H9 (cell line): ENCODE data around the gene SLMAP. TPM values are rescaled to one million over a fixed set of nuclear protein-coding genes. Genes with fewer than 3 reads are reported as not detected.

Source experiments
- DNase-seq: peaks from one replicate; pipeline ENCODE4 v3.0.0-alpha.2; 2017
- H2AFZ ChIP-seq: one replicate; pipeline ENCODE4 v1.6.1; 2013; ENCODE audit warnings: mild to moderate bottlenecking, low read length, control low read depth, moderate library complexity
- H2AK5ac ChIP-seq: 2 replicates; pipeline ENCODE4 v1.6.1; 2013; ENCODE audit warnings: low read length, control low read depth, mixed read lengths; ENCODE audit not compliant: insufficient read length
- H2BK120ac ChIP-seq: one replicate; pipeline ENCODE4 v1.6.1; 2013; ENCODE audit warnings: low read depth, mild to moderate bottlenecking, low read length, control low read depth, inconsistent platforms; ENCODE audit not compliant: poor library complexity, severe bottlenecking
- H2BK12ac ChIP-seq: 2 replicates; pipeline ENCODE4 v1.6.1; 2013; ENCODE audit warnings: low read length, control low read depth, mixed read lengths, low read depth; ENCODE audit not compliant: insufficient read length
- H2BK15ac ChIP-seq: 2 replicates; pipeline ENCODE4 v1.6.1; 2013; ENCODE audit warnings: low read depth, low read length, control low read depth
- H2BK20ac ChIP-seq: one replicate; pipeline ENCODE4 v1.6.1; 2013; ENCODE audit warnings: low read depth, mild to moderate bottlenecking, low read length, control low read depth, inconsistent platforms; ENCODE audit not compliant: poor library complexity, severe bottlenecking
- H2BK5ac ChIP-seq: 2 replicates; pipeline ENCODE4 v1.6.1; 2013; ENCODE audit warnings: low read length, control low read depth, mixed read lengths; ENCODE audit not compliant: insufficient read length
- H3K14ac ChIP-seq: 2 replicates; pipeline ENCODE4 v1.6.1; 2013; ENCODE audit warnings: low read length, control low read depth; ENCODE audit not compliant: insufficient read depth
- H3K18ac ChIP-seq: 2 replicates; pipeline ENCODE4 v1.6.1; 2013; ENCODE audit warnings: low read depth, mild to moderate bottlenecking, mixed read lengths, low read length, control low read depth; ENCODE audit not compliant: insufficient read length
- H3K23ac ChIP-seq: 2 replicates; pipeline ENCODE4 v1.6.1; 2013; ENCODE audit warnings: low read length, control low read depth, mixed read lengths, low read depth; ENCODE audit not compliant: insufficient read length
- H3K23me2 ChIP-seq: 2 replicates; pipeline ENCODE4 v1.6.1; 2013; ENCODE audit warnings: low read depth, mild to moderate bottlenecking, mixed read lengths, low read length, control low read depth; ENCODE audit not compliant: insufficient read length, poor library complexity, severe bottlenecking
- H3K27ac ChIP-seq: 2 replicates; pipeline ENCODE4 v1.5.1; 2013; ENCODE audit warnings: low read length, control low read depth, mixed read lengths, low read depth; ENCODE audit not compliant: insufficient read length
- H3K27me3 ChIP-seq: 2 replicates; pipeline ENCODE4 v1.6.1; 2013; ENCODE audit warnings: low read length, control low read depth, inconsistent platforms; ENCODE audit not compliant: insufficient read depth
- H3K4ac ChIP-seq: 2 replicates; pipeline ENCODE4 v1.6.1; 2013; ENCODE audit warnings: low read depth, mild to moderate bottlenecking, control low read depth, inconsistent platforms, low read length, moderate library complexity
- H3K4me1 ChIP-seq: 2 replicates; pipeline ENCODE4 v1.6.1; 2013; ENCODE audit warnings: low read length, control low read depth, inconsistent platforms; ENCODE audit not compliant: insufficient read depth
- H3K4me2 ChIP-seq: 2 replicates; pipeline ENCODE4 v1.6.1; 2013; ENCODE audit warnings: low read length, control low read depth, mixed read lengths; ENCODE audit not compliant: insufficient read length, insufficient read depth
- H3K56ac ChIP-seq: 2 replicates; pipeline ENCODE4 v1.6.1; 2013; ENCODE audit warnings: low read depth, mild to moderate bottlenecking, mixed read lengths, low read length, control low read depth; ENCODE audit not compliant: insufficient read length
- H3K79me1 ChIP-seq: 2 replicates; pipeline ENCODE4 v1.6.1; 2013; ENCODE audit warnings: low read depth, mild to moderate bottlenecking, moderate library complexity, low read length, control low read depth, inconsistent platforms; ENCODE audit not compliant: insufficient read depth, poor library complexity, severe bottlenecking
- H3K79me2 ChIP-seq: 2 replicates; pipeline ENCODE4 v1.6.1; 2013; ENCODE audit warnings: low read length, control low read depth, inconsistent platforms; ENCODE audit not compliant: insufficient read depth
- H3K9ac ChIP-seq: 2 replicates; pipeline ENCODE4 v1.6.1; 2013; ENCODE audit warnings: low read length, control low read depth, mixed read lengths; ENCODE audit not compliant: insufficient read length; ENCODE audit errors: extremely low read depth
- H3K9me3 ChIP-seq: one replicate; pipeline ENCODE4 v1.6.1; 2013; ENCODE audit warnings: low read depth, low read length, inconsistent platforms; ENCODE audit not compliant: control insufficient read depth
- H3T11ph ChIP-seq: one replicate; pipeline ENCODE4 v1.6.1; 2013; ENCODE audit warnings: mild to moderate bottlenecking, low read length, control low read depth, inconsistent platforms
- H4K20me1 ChIP-seq: one replicate; pipeline ENCODE4 v1.6.1; 2013; ENCODE audit not compliant: control insufficient read depth, insufficient read length, insufficient read depth
- H4K5ac ChIP-seq: 2 replicates; pipeline ENCODE4 v1.6.1; 2013; ENCODE audit warnings: low read depth, mild to moderate bottlenecking, mixed read lengths, low read length, control low read depth; ENCODE audit not compliant: insufficient read length
- H4K8ac ChIP-seq: replicated peaks from 2 replicates; pipeline ENCODE4 v1.6.1; 2013; ENCODE audit warnings: low read length, control low read depth, mixed read lengths, low read depth; ENCODE audit not compliant: insufficient read length
- H4K91ac ChIP-seq: 2 replicates; pipeline ENCODE4 v1.6.1; 2013; ENCODE audit warnings: low read depth, mild to moderate bottlenecking, moderate library complexity, mixed read lengths, low read length, control low read depth; ENCODE audit not compliant: insufficient read length
- H3K27ac Mint-ChIP-seq, 3 experiments: 2 replicates in 2 of 3; 3 replicates in 1 of 3; pipeline ENCODE4 v1.8.0; 2020 to 2021; ENCODE audit warnings: mixed read lengths in 3 of 3, mild to moderate bottlenecking in 1 of 3, moderate library complexity in 1 of 3
- H3K27me3 Mint-ChIP-seq: 2 replicates; pipeline ENCODE4 v1.8.0; 2021; ENCODE audit warnings: low read depth, mild to moderate bottlenecking, moderate library complexity, mixed read lengths
- H3K36me3 Mint-ChIP-seq, 3 experiments: 2 replicates in 2 of 3; 3 replicates in 1 of 3; pipeline ENCODE4 v1.8.0; 2020 to 2021; ENCODE audit warnings: low read depth in 3 of 3, mixed read lengths in 3 of 3; ENCODE audit not compliant: insufficient read depth in 1 of 3
- H3K4me1 Mint-ChIP-seq, 2 experiments: 2 replicates each; pipeline ENCODE4 v1.8.0; 2020; ENCODE audit warnings: mixed read lengths in 2 of 2
- H3K4me3 Mint-ChIP-seq, 2 experiments: 2 replicates in 1 of 2; 3 replicates in 1 of 2; pipeline ENCODE4 v1.8.0; 2020 to 2021; ENCODE audit warnings: mild to moderate bottlenecking in 2 of 2, mixed read lengths in 2 of 2, moderate library complexity in 1 of 2
- H3K9me3 Mint-ChIP-seq, 2 experiments: 2 replicates in 1 of 2; 3 replicates in 1 of 2; pipeline ENCODE4 v1.8.0; 2020; ENCODE audit warnings: mild to moderate bottlenecking in 2 of 2, mixed read lengths in 2 of 2, moderate library complexity in 1 of 2
- CTCF ChIP-seq: fragments of 200-600 bp; sonication (generic); conservative IDR thresholded peaks from 3 replicates; pipeline ENCODE4 v1.8.0; 2021; ENCODE audit warnings: antibody characterized with exemption, mild to moderate bottlenecking
- WGBS: extraction: QIAGEN DNeasy Blood & Tissue Kit; methylation state at CpG from one replicate; pipeline ENCODE4 v1.1.7; 2013; ENCODE audit warnings: missing lambda C conversion rate, low lambda C conversion rate, mixed read lengths; ENCODE audit not compliant: insufficient read length; ENCODE audit errors: extremely low coverage; 5-methylcytosine and 5-hydroxymethylcytosine counted together
- total RNA-seq: library from RNA; stranded (reverse); gene quantifications from 2 replicates; pipeline ENCODE4 v1.2.1, GENCODE V29; 2021

The SLMAP gene
- total RNA-seq, 1 experiment from 2014 or later, result 65.1 TPM

- H3K27me3 Mint-ChIP-seq, result no peaks in the 10 kb centered on the region
- no peak overlapping the region for H2BK15ac ChIP-seq
- no peak overlapping the region for H2BK20ac ChIP-seq
- H3K36me3 Mint-ChIP-seq, result peaks cover 3 to 21% (median 15%) of the 10 kb centered on the region in 3 experiments
- no peak overlapping the region for H4K91ac ChIP-seq
- no peaks in the 10 kb centered on the region for H3K79me2 ChIP-seq
- no peaks in the 10 kb centered on the region for H3K9me3 ChIP-seq
- no peak overlapping the region for H2BK12ac ChIP-seq
- H3K4me1 Mint-ChIP-seq, result 0 out of 4 replicates have a peak, but pooled peaks cover 0 to 2% of the 10 kb centered on the region in 2 experiments
- H3K14ac ChIP-seq, result no peak overlapping the region
- no peak overlapping the region for H4K5ac ChIP-seq
- DNase-seq, result no peak
- no peak overlapping the region for H3K4me2 ChIP-seq
- WGBS, result 100% methylated on average over 1 of the region's 3 CpGs
- H3T11ph ChIP-seq, result no peak overlapping the region
- H3K18ac ChIP-seq, result no peak overlapping the region
- H3K23me2 ChIP-seq, result no peaks in the 10 kb centered on the region
- no peak overlapping the region for H3K4ac ChIP-seq
- H2BK5ac ChIP-seq, result no peak overlapping the region
- no peak overlapping the region for H4K8ac ChIP-seq
- no peak overlapping the region for H2AK5ac ChIP-seq
- H3K9me3 Mint-ChIP-seq, result no peaks in the 10 kb centered on the region
- no peak for TF ChIP-seq CTCF
- no peak overlapping the region for H2AFZ ChIP-seq
- no peaks in the 10 kb centered on the region for H4K20me1 ChIP-seq
- no peak overlapping the region for H3K27ac Mint-ChIP-seq
- no peak overlapping the region for H3K9ac ChIP-seq
- no peak overlapping the region for H3K23ac ChIP-seq
- no peaks in the 10 kb centered on the region for H3K27me3 ChIP-seq
- no peak overlapping the region for H3K4me3 Mint-ChIP-seq
- no peaks in the 10 kb centered on the region for H3K79me1 ChIP-seq
- H3K4me1 ChIP-seq, result no peaks in the 10 kb centered on the region
- no peak overlapping the region for H3K27ac ChIP-seq
- H2BK120ac ChIP-seq, result no peak overlapping the region
- no peak overlapping the region for H3K56ac ChIP-seq
Measured at GRCh38 chr3:57927916-57928315, 171.8 kb downstream of the SLMAP start.
